RWPE1 (cell line): ENCODE data around the gene SLC22A12.

Source experiments
- CTCF ChIA-PET: fragments of 350-600 bp; sonication (Branson Sonifier 250); formaldehyde crosslinking; extraction: SDS; loops from one replicate; lab custom pipeline; 2021; lab: Yijun Ruan, JAX
- POLR2A ChIA-PET: fragments of 400-600 bp; formaldehyde crosslinking; extraction: SDS; loops from one replicate; lab custom pipeline; 2020; ENCODE audit warnings: antibody characterized with exemption; ENCODE audit not compliant: low non-redundant PET; lab: Yijun Ruan, JAX
- DNase-seq: peaks from one replicate; pipeline ENCODE4 v3.0.0; 2012; ENCODE audit warnings: low spot score
- H3K27ac ChIP-seq: fragments of 450-650 bp; 2 replicates; pipeline ENCODE4 v1.5.1; 2017
- TF ChIP-seq, protein P1 (sequence below): fragments of 450-650 bp; conservative IDR thresholded peaks from 2 replicates; pipeline ENCODE4 v1.5.1; 2017; ENCODE audit warnings: low read depth, mild to moderate bottlenecking

The SLC22A12 gene

DNA sequence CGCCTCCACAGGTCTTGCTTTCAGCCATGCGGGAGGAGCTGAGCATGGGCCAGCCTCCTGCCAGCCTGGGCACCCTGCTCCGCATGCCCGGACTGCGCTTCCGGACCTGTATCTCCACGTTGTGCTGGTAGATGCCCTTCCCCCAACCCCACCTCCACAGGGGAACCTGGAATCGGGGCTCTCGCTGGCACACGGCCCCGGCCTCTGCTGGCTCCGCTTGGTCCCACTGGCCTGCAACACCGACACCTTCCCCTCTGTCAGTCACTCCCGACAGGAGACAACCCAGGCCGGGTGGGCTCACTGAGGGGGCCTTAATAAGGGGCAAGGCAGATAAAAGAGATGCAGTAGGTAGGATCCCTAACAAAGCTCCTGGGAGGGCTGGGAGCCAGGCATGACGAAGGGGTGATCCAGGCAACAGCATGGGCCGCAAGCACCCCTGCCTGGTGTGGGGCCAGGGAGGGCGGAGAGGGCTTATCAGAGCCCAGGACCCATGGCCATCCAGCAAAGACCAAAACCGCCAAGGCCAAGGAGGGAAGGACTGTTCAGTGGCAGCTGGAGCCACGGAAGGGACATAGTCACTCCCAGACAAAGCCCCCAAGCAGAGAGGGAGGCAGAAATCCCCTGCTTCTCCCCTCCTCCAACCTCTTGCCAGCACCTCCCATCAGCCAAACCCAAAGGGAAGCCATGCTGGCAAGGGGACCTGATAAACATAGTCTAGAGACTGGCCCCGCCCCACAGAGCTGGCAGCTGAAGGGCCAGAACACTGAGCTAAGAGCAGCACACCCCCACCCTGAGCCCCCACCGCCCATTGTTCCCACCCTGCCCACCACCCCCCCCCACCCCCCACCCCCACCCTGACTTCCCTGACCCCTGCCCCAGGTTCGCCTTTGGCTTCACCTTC lies 8.0 kb downstream of the SLC22A12 start:
- no peak overlapping the region for H3K27ac ChIP-seq
- POLR2A ChIA-PET, result no interaction called here
- DNase-seq, result no peak
- TF ChIP-seq, protein P1, sequence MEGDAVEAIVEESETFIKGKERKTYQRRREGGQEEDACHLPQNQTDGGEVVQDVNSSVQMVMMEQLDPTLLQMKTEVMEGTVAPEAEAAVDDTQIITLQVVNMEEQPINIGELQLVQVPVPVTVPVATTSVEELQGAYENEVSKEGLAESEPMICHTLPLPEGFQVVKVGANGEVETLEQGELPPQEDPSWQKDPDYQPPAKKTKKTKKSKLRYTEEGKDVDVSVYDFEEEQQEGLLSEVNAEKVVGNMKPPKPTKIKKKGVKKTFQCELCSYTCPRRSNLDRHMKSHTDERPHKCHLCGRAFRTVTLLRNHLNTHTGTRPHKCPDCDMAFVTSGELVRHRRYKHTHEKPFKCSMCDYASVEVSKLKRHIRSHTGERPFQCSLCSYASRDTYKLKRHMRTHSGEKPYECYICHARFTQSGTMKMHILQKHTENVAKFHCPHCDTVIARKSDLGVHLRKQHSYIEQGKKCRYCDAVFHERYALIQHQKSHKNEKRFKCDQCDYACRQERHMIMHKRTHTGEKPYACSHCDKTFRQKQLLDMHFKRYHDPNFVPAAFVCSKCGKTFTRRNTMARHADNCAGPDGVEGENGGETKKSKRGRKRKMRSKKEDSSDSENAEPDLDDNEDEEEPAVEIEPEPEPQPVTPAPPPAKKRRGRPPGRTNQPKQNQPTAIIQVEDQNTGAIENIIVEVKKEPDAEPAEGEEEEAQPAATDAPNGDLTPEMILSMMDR, result no peak
- CTCF ChIA-PET, result interaction anchor here (0.5 kb wide), 1 partner anchor 150 kb away, joined by 3 read pairs; no protein-coding TSS in a partner anchor

DNA sequence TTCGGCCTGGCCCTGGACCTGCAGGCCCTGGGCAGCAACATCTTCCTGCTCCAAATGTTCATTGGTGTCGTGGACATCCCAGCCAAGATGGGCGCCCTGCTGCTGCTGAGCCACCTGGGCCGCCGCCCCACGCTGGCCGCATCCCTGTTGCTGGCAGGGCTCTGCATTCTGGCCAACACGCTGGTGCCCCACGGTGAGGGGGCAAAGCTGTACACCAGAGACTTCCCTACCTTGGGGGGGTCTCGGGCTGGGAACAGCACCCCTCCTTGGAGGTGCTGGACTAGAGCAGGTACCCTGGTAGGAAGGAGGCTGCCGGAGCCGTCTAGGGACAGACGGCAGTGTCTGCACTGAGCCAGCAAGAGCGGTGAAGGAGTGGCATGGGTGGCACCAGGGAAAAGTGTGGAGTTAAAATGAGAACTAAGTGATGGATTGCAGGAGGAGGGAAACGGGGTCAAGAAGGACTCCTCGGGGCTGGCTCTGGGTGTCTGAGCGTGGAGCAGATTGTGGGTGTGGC lies 8.7 kb downstream of the SLC22A12 start:
- CTCF ChIA-PET, result interaction anchor here (0.6 kb wide), 1 partner anchor 46 kb away, joined by 3 read pairs; no protein-coding TSS in a partner anchor
- no peak for DNase-seq
- POLR2A ChIA-PET, result no interaction called here
- no peak overlapping the region for H3K27ac ChIP-seq
- TF ChIP-seq, protein P1, result no peak

DNA sequence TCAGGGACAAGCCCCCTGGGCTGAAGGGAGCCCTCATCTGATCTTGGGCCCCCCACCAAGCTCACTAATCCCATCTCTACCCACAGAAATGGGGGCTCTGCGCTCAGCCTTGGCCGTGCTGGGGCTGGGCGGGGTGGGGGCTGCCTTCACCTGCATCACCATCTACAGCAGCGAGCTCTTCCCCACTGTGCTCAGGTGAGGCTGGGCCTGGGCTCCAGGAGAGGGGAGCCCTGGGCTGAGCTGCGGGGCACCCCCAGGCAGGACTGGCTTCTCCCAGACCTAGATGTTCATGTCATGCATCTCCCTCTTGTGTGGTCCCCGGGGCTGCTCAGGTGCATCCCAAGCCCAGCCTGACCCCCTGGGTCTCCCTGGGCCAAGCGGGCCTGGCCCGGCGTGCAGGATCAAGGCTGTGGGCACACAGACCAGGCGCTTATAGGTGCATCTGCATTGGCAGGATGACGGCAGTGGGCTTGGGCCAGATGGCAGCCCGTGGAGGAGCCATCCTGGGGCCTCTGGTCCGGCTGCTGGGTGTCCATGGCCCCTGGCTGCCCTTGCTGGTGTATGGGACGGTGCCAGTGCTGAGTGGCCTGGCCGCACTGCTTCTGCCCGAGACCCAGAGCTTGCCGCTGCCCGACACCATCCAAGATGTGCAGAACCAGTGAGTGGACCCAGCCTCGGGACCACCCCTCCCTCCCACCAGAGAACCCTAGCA lies 9.4 kb downstream of the SLC22A12 start:
- ChIA-PET POLR2A (no interaction called here), CTCF (interaction anchor here (0.6 kb wide), 2 partner anchors 40 to 46 kb away, joined by 3 read pairs; no protein-coding TSS in a partner anchor)
- H3K27ac ChIP-seq, result no peak overlapping the region
- TF ChIP-seq, protein P1, result no peak
- no peak for DNase-seq

DNA sequence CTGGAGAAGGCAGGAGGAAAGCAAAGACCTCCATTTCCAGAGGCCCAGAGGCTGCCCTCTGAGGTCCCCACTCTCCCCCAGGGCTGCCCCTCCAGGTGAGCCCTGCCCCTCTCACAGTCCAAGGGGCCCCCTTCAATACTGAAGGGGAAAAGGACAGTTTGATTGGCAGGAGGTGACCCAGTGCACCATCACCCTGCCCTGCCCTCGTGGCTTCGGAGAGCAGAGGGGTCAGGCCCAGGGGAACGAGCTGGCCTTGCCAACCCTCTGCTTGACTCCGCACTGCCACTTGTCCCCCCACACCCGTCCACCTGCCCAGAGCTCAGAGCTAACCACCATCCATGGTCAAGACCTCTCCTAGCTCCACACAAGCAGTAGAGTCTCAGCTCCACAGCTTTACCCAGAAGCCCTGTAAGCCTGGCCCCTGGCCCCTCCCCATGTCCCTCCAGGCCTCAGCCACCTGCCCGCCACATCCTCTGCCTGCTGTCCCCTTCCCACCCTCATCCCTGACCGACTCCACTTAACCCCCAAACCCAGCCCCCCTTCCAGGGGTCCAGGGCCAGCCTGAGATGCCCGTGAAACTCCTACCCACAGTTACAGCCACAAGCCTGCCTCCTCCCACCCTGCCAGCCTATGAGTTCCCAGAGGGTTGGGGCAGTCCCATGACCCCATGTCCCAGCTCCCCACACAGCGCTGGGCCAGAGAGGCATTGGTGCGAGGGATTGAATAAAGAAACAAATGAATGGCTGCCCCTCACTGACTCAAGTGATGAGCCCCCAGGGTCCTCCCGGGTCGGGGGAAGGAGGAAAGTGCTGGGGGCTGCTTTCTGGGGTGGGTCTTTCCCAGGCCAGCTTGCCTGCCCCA lies 10.8 kb downstream of the SLC22A12 start:
- TF ChIP-seq, protein P1, result no peak
- H3K27ac ChIP-seq, result no peak overlapping the region
- DNase-seq, result no peak
- POLR2A ChIA-PET, result no interaction called here
- CTCF ChIA-PET, result interaction anchor here (0.6 kb wide), 1 partner anchor 43 kb away, joined by 4 read pairs; no protein-coding TSS in a partner anchor

DNA sequence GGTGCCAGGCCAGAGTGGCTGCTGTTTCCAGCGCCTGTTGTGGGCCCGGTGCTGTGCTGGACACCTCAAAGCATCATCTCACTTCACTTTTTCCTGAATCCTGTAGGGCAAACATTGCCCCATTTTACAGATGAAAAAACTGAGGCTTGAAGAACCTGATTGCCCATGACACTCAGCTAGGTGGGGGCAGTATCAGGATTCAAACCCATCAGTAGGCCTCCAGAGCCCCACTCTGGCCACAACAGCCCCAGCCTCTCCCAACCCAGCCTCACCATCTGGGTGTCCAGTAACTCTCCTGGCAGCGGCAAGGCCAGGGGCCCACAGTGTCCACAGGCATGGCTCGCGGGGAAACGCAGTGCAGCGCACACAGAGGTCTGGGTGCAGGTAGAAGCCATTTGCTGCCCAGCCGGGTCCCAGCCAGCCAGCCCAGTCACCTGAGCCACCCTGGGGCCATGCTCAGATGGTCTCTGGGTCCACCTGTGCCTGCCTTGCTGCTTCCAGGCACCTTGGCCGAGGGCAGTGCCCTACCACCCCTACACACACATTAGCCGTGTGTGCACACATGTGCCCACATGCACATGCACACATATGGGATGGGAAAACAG lies 11.5 kb downstream of the SLC22A12 start:
- no peak overlapping the region for H3K27ac ChIP-seq
- CTCF ChIA-PET, result interaction anchor here (0.6 to 0.7 kb wide), 2 partner anchors 42 to 152 kb away, joined by 4 read pairs; no protein-coding TSS in a partner anchor
- DNase-seq, result no peak
- TF ChIP-seq, protein P1, result no peak
- POLR2A ChIA-PET, result no interaction called here
